HG02678 (cell line): Measurements from ENCODE around the gene TMCO4.

Experiments
- ATAC-seq: cut with Tn5 transposase; IDR thresholded peaks from one replicate; pipeline ENCODE4 v1.9.1; 2021; ENCODE audit warnings: mild to moderate bottlenecking, moderate library complexity; ENCODE audit not compliant: unreplicated experiment

The TMCO4 gene

GRCh38 chr1:19776933-19777332, 22.8 kb downstream of the TMCO4 start:
- ATAC-seq, result no peak

GRCh38 chr1:19776287-19776686, 23.4 kb downstream of the TMCO4 start:
- ATAC-seq, result no peak

GRCh38 chr1:19775831-19776230, 23.9 kb downstream of the TMCO4 start:
- no peak for ATAC-seq

- ATAC-seq, result no peak
Observed at GRCh38 chr1:19775317-19775716, 24.4 kb downstream of the TMCO4 start.

GRCh38 chr1:19774180-19774785, 25.4 kb downstream of the TMCO4 start:
- no peak for ATAC-seq

GRCh38 chr1:19773485-19773884, 26.2 kb downstream of the TMCO4 start:
- ATAC-seq, result no peak

- no peak for ATAC-seq
Observed at GRCh38 chr1:19772053-19772452, 27.7 kb downstream of the TMCO4 start.

- no peak for ATAC-seq
Observed at GRCh38 chr1:19771350-19771749, 28.4 kb downstream of the TMCO4 start.

- ATAC-seq, result no peak
Observed at GRCh38 chr1:19770436-19771190, 29.1 kb downstream of the TMCO4 start.

- no peak for ATAC-seq
Observed at GRCh38 chr1:19769211-19769932, 30.3 kb downstream of the TMCO4 start.

- ATAC-seq, result no peak
Observed at GRCh38 chr1:19768353-19769210, 31.1 kb downstream of the TMCO4 start.

GRCh38 chr1:19765623-19766022, 34.1 kb downstream of the TMCO4 start:
- no peak for ATAC-seq

- no peak for ATAC-seq
Observed at GRCh38 chr1:19764848-19765247, 34.9 kb downstream of the TMCO4 start.

GRCh38 chr1:19762175-19762779, 37.4 kb downstream of the TMCO4 start:
- ATAC-seq, result no peak

- ATAC-seq, result no peak
Observed at GRCh38 chr1:19759740-19760089, 40.0 kb downstream of the TMCO4 start.

GRCh38 chr1:19758227-19758830, 41.4 kb downstream of the TMCO4 start:
- ATAC-seq, result no peak

- ATAC-seq, result no peak
Observed at GRCh38 chr1:19757641-19758040, 42.1 kb downstream of the TMCO4 start.

- ATAC-seq, result no peak
Observed at GRCh38 chr1:19756480-19756879, 43.2 kb downstream of the TMCO4 start.

GRCh38 chr1:19754482-19754881, 45.2 kb downstream of the TMCO4 start:
- ATAC-seq, result no peak

- no peak for ATAC-seq
Observed at GRCh38 chr1:19752083-19752696, 47.5 kb downstream of the TMCO4 start.
